H9 (cell line): Measurements from ENCODE around the gene MCF2L2. TPM values are rescaled to one million over a fixed set of nuclear protein-coding genes. Genes with fewer than 3 reads are reported as not detected.

Source experiments
- DNase-seq: peaks from one replicate; pipeline ENCODE4 v3.0.0-alpha.2; 2017
- H2AFZ ChIP-seq: one replicate; pipeline ENCODE4 v1.6.1; 2013; ENCODE audit warnings: mild to moderate bottlenecking, low read length, control low read depth, moderate library complexity
- H2AK5ac ChIP-seq: 2 replicates; pipeline ENCODE4 v1.6.1; 2013; ENCODE audit warnings: low read length, control low read depth, mixed read lengths; ENCODE audit not compliant: insufficient read length
- H2BK120ac ChIP-seq: one replicate; pipeline ENCODE4 v1.6.1; 2013; ENCODE audit warnings: low read depth, mild to moderate bottlenecking, low read length, control low read depth, inconsistent platforms; ENCODE audit not compliant: poor library complexity, severe bottlenecking
- H2BK12ac ChIP-seq: 2 replicates; pipeline ENCODE4 v1.6.1; 2013; ENCODE audit warnings: low read length, control low read depth, mixed read lengths, low read depth; ENCODE audit not compliant: insufficient read length
- H2BK15ac ChIP-seq: 2 replicates; pipeline ENCODE4 v1.6.1; 2013; ENCODE audit warnings: low read depth, low read length, control low read depth
- H2BK20ac ChIP-seq: one replicate; pipeline ENCODE4 v1.6.1; 2013; ENCODE audit warnings: low read depth, mild to moderate bottlenecking, low read length, control low read depth, inconsistent platforms; ENCODE audit not compliant: poor library complexity, severe bottlenecking
- H2BK5ac ChIP-seq: 2 replicates; pipeline ENCODE4 v1.6.1; 2013; ENCODE audit warnings: low read length, control low read depth, mixed read lengths; ENCODE audit not compliant: insufficient read length
- H3K14ac ChIP-seq: 2 replicates; pipeline ENCODE4 v1.6.1; 2013; ENCODE audit warnings: low read length, control low read depth; ENCODE audit not compliant: insufficient read depth
- H3K18ac ChIP-seq: 2 replicates; pipeline ENCODE4 v1.6.1; 2013; ENCODE audit warnings: low read depth, mild to moderate bottlenecking, mixed read lengths, low read length, control low read depth; ENCODE audit not compliant: insufficient read length
- H3K23ac ChIP-seq: 2 replicates; pipeline ENCODE4 v1.6.1; 2013; ENCODE audit warnings: low read length, control low read depth, mixed read lengths, low read depth; ENCODE audit not compliant: insufficient read length
- H3K23me2 ChIP-seq: 2 replicates; pipeline ENCODE4 v1.6.1; 2013; ENCODE audit warnings: low read depth, mild to moderate bottlenecking, mixed read lengths, low read length, control low read depth; ENCODE audit not compliant: insufficient read length, poor library complexity, severe bottlenecking
- H3K27ac ChIP-seq: 2 replicates; pipeline ENCODE4 v1.5.1; 2013; ENCODE audit warnings: low read length, control low read depth, mixed read lengths, low read depth; ENCODE audit not compliant: insufficient read length
- H3K27me3 ChIP-seq: 2 replicates; pipeline ENCODE4 v1.6.1; 2013; ENCODE audit warnings: low read length, control low read depth, inconsistent platforms; ENCODE audit not compliant: insufficient read depth
- H3K4ac ChIP-seq: 2 replicates; pipeline ENCODE4 v1.6.1; 2013; ENCODE audit warnings: low read depth, mild to moderate bottlenecking, control low read depth, inconsistent platforms, low read length, moderate library complexity
- H3K4me1 ChIP-seq: 2 replicates; pipeline ENCODE4 v1.6.1; 2013; ENCODE audit warnings: low read length, control low read depth, inconsistent platforms; ENCODE audit not compliant: insufficient read depth
- H3K4me2 ChIP-seq: 2 replicates; pipeline ENCODE4 v1.6.1; 2013; ENCODE audit warnings: low read length, control low read depth, mixed read lengths; ENCODE audit not compliant: insufficient read length, insufficient read depth
- H3K56ac ChIP-seq: 2 replicates; pipeline ENCODE4 v1.6.1; 2013; ENCODE audit warnings: low read depth, mild to moderate bottlenecking, mixed read lengths, low read length, control low read depth; ENCODE audit not compliant: insufficient read length
- H3K79me1 ChIP-seq: 2 replicates; pipeline ENCODE4 v1.6.1; 2013; ENCODE audit warnings: low read depth, mild to moderate bottlenecking, moderate library complexity, low read length, control low read depth, inconsistent platforms; ENCODE audit not compliant: insufficient read depth, poor library complexity, severe bottlenecking
- H3K79me2 ChIP-seq: 2 replicates; pipeline ENCODE4 v1.6.1; 2013; ENCODE audit warnings: low read length, control low read depth, inconsistent platforms; ENCODE audit not compliant: insufficient read depth
- H3K9ac ChIP-seq: 2 replicates; pipeline ENCODE4 v1.6.1; 2013; ENCODE audit warnings: low read length, control low read depth, mixed read lengths; ENCODE audit not compliant: insufficient read length; ENCODE audit errors: extremely low read depth
- H3K9me3 ChIP-seq: one replicate; pipeline ENCODE4 v1.6.1; 2013; ENCODE audit warnings: low read depth, low read length, inconsistent platforms; ENCODE audit not compliant: control insufficient read depth
- H3T11ph ChIP-seq: one replicate; pipeline ENCODE4 v1.6.1; 2013; ENCODE audit warnings: mild to moderate bottlenecking, low read length, control low read depth, inconsistent platforms
- H4K20me1 ChIP-seq: one replicate; pipeline ENCODE4 v1.6.1; 2013; ENCODE audit not compliant: control insufficient read depth, insufficient read length, insufficient read depth
- H4K5ac ChIP-seq: 2 replicates; pipeline ENCODE4 v1.6.1; 2013; ENCODE audit warnings: low read depth, mild to moderate bottlenecking, mixed read lengths, low read length, control low read depth; ENCODE audit not compliant: insufficient read length
- H4K8ac ChIP-seq: replicated peaks from 2 replicates; pipeline ENCODE4 v1.6.1; 2013; ENCODE audit warnings: low read length, control low read depth, mixed read lengths, low read depth; ENCODE audit not compliant: insufficient read length
- H4K91ac ChIP-seq: 2 replicates; pipeline ENCODE4 v1.6.1; 2013; ENCODE audit warnings: low read depth, mild to moderate bottlenecking, moderate library complexity, mixed read lengths, low read length, control low read depth; ENCODE audit not compliant: insufficient read length
- H3K27ac Mint-ChIP-seq, 3 experiments: 2 replicates in 2 of 3; 3 replicates in 1 of 3; pipeline ENCODE4 v1.8.0; 2020 to 2021; ENCODE audit warnings: mixed read lengths in 3 of 3, mild to moderate bottlenecking in 1 of 3, moderate library complexity in 1 of 3
- H3K27me3 Mint-ChIP-seq: 2 replicates; pipeline ENCODE4 v1.8.0; 2021; ENCODE audit warnings: low read depth, mild to moderate bottlenecking, moderate library complexity, mixed read lengths
- H3K36me3 Mint-ChIP-seq, 3 experiments: 2 replicates in 2 of 3; 3 replicates in 1 of 3; pipeline ENCODE4 v1.8.0; 2020 to 2021; ENCODE audit warnings: low read depth in 3 of 3, mixed read lengths in 3 of 3; ENCODE audit not compliant: insufficient read depth in 1 of 3
- H3K4me1 Mint-ChIP-seq, 2 experiments: 2 replicates each; pipeline ENCODE4 v1.8.0; 2020; ENCODE audit warnings: mixed read lengths in 2 of 2
- H3K4me3 Mint-ChIP-seq, 2 experiments: 2 replicates in 1 of 2; 3 replicates in 1 of 2; pipeline ENCODE4 v1.8.0; 2020 to 2021; ENCODE audit warnings: mild to moderate bottlenecking in 2 of 2, mixed read lengths in 2 of 2, moderate library complexity in 1 of 2
- H3K9me3 Mint-ChIP-seq, 2 experiments: 2 replicates in 1 of 2; 3 replicates in 1 of 2; pipeline ENCODE4 v1.8.0; 2020; ENCODE audit warnings: mild to moderate bottlenecking in 2 of 2, mixed read lengths in 2 of 2, moderate library complexity in 1 of 2
- CTCF ChIP-seq: fragments of 200-600 bp; sonication (generic); conservative IDR thresholded peaks from 3 replicates; pipeline ENCODE4 v1.8.0; 2021; ENCODE audit warnings: antibody characterized with exemption, mild to moderate bottlenecking
- WGBS: extraction: QIAGEN DNeasy Blood & Tissue Kit; methylation state at CpG from one replicate; pipeline ENCODE4 v1.1.7; 2013; ENCODE audit warnings: missing lambda C conversion rate, low lambda C conversion rate, mixed read lengths; ENCODE audit not compliant: insufficient read length; ENCODE audit errors: extremely low coverage; 5-methylcytosine and 5-hydroxymethylcytosine counted together
- total RNA-seq: library from RNA; stranded (reverse); gene quantifications from 2 replicates; pipeline ENCODE4 v1.2.1, GENCODE V29; 2021

The MCF2L2 gene
- total RNA-seq, 1 experiment from 2014 or later: 6.4 TPM

- Histone ChIP-seq H2BK120ac (no peak overlapping the region), H2BK15ac (no peak overlapping the region), H3K27ac (no peak overlapping the region), H3K9ac (no peak overlapping the region), H2AFZ (no peak overlapping the region), H2BK12ac (no peak overlapping the region), H3K79me1 (no peaks in the 10 kb centered on the region), H3K79me2 (peaks cover 2% of the 10 kb centered on the region; the same call in 1 of the 2 replicates), H3K4me2 (no peak overlapping the region), H2BK5ac (no peak overlapping the region), H4K91ac (no peak overlapping the region), H3T11ph (no peak overlapping the region), H3K4ac (no peak overlapping the region), H4K5ac (no peak overlapping the region), H4K20me1 (no peaks in the 10 kb centered on the region), H3K4me1 (no peaks in the 10 kb centered on the region), H3K56ac (no peak overlapping the region), H3K27me3 (no peaks in the 10 kb centered on the region), H3K18ac (no peak overlapping the region), H4K8ac (no peak overlapping the region), H3K23ac (no peak overlapping the region), H2BK20ac (no peak overlapping the region), H3K9me3 (no peaks in the 10 kb centered on the region), H2AK5ac (no peak overlapping the region), H3K14ac (no peak overlapping the region), H3K23me2 (peaks cover 3% of the 10 kb centered on the region)
- WGBS: no CpG with 5 or more reads among the region's 1 CpG
- peaks cover 28 to 29% of the 10 kb centered on the region in 2 experiments for H3K4me1 Mint-ChIP-seq
- no peak overlapping the region for H3K4me3 Mint-ChIP-seq
- DNase-seq: no peak
- no peaks in the 10 kb centered on the region for H3K27me3 Mint-ChIP-seq
- H3K36me3 Mint-ChIP-seq: peaks cover 3 to 13% (median 8%) of the 10 kb centered on the region in 3 experiments; a peak in 6 of 7 replicates
- peaks cover 20 to 23% of the 10 kb centered on the region in 2 experiments for H3K9me3 Mint-ChIP-seq
- no peak for TF ChIP-seq CTCF
- no peak overlapping the region for H3K27ac Mint-ChIP-seq
Observed at GRCh38 chr3:183444748-183445147, 16.3 kb upstream of the MCF2L2 start.
